Dendritic cell treated with granulocyte-macrophage colony-stimulating factor and Interleukin-4, amounts not matched to agents 40 ng/mL and 50 ng/mL, for 4 days (primary cell): ENCODE data around the gene DYSF.

Experiments used
- H3K27ac Mint-ChIP-seq: one replicate; pipeline ENCODE4 v1.8.0; 2022; ENCODE audit warnings: mild to moderate bottlenecking, mixed read lengths
- H3K27me3 Mint-ChIP-seq: one replicate; pipeline ENCODE4 v1.8.0; 2022; ENCODE audit warnings: mild to moderate bottlenecking, mixed read lengths
- H3K36me3 Mint-ChIP-seq: one replicate; pipeline ENCODE4 v1.8.0; 2022; ENCODE audit warnings: low read depth, mixed read lengths
- H3K4me1 Mint-ChIP-seq: one replicate; pipeline ENCODE4 v1.8.0; 2022; ENCODE audit warnings: low read depth, mixed read lengths
- H3K4me3 Mint-ChIP-seq: one replicate; pipeline ENCODE4 v1.8.0; 2022; ENCODE audit warnings: mild to moderate bottlenecking, moderate library complexity, mixed read lengths
- H3K9me3 Mint-ChIP-seq: one replicate; pipeline ENCODE4 v1.8.0; 2022; ENCODE audit warnings: mixed read lengths
- intact Hi-C: fragments of 100-400 bp; cut with micrococcal nuclease; formaldehyde crosslinking; loops from one replicate; pipeline ENCODE4 v1.15.0; 2022

Gene DYSF

DNA sequence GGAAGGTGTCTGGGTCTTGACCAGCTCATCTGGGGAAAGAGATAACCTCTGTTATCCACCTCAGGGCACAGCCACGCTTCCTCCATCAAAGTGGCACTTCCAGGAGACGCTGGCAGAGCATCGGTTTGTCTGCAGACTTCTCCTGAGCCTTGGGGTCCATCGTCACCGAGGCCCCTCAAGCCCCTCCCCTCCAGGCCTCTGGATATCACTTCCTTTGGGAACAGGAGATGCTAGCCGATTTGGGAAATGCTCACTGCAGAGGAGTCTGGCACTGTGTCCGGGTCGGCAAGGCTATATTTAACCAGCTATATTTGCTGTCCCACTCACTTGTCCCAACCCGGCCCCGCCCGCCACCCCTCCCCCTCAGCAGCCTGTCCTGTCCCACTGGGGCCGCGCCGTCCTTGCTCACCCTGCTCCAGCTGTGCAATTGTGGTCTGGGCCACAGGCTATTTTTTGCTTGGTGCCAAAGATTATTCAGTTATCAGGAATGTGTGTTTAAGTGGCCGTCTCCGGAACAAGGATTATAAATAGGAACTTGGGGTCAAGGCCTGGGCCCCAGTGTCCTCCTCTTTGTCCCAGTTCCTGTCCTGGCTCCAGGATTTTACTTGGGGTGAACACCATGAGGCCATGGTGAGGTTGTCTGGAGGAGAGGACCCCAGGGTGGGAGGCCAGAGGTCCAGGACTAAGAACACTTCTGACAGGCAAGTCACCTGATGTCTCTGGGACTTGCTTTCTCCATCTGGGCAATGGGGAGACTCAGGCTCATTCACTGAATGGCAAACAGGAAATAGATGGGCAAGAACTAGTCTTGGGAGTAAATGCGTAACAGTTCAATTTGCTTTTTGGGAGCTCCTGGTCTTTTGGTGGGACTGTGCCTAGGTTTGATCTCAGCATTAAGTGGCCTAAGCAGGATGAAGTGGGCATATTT, 263.6 kb downstream of the DYSF start:
- H3K4me3 Mint-ChIP-seq, result no peak overlapping the region
- no peaks in the 10 kb centered on the region for H3K36me3 Mint-ChIP-seq
- intact Hi-C loops, result no loop called here
- no peak overlapping the region for H3K27ac Mint-ChIP-seq
- no peaks in the 10 kb centered on the region for H3K4me1 Mint-ChIP-seq
- H3K27me3 Mint-ChIP-seq, result no peaks in the 10 kb centered on the region
- H3K9me3 Mint-ChIP-seq, result no peaks in the 10 kb centered on the region

DNA sequence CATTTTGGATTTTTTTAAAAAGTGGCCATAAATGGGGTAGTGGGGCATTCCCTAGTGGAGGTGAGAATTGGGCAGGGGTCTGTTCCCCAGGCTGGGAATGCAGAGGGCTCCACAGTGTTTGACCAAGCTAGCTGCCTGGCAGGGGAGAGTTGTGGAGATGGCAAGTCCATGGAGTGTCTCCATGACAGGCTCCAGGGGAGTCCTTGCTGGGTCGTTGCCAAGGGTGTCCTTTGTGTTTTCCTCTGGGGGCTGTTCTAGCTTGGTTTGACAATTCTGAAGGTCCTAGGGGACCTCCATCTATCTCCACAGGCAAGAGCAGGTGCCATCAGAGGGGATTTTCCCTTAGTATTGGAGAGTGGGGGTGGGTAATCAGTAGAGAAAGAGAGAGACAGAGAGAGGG, 265.3 kb downstream of the DYSF start:
- H3K4me1 Mint-ChIP-seq, result no peaks in the 10 kb centered on the region
- no peak overlapping the region for H3K4me3 Mint-ChIP-seq
- no peaks in the 10 kb centered on the region for H3K36me3 Mint-ChIP-seq
- peaks cover 2% of the 10 kb centered on the region for H3K27me3 Mint-ChIP-seq
- no peaks in the 10 kb centered on the region for H3K9me3 Mint-ChIP-seq
- intact Hi-C loops, result no loop called here
- no peak overlapping the region for H3K27ac Mint-ChIP-seq

DNA sequence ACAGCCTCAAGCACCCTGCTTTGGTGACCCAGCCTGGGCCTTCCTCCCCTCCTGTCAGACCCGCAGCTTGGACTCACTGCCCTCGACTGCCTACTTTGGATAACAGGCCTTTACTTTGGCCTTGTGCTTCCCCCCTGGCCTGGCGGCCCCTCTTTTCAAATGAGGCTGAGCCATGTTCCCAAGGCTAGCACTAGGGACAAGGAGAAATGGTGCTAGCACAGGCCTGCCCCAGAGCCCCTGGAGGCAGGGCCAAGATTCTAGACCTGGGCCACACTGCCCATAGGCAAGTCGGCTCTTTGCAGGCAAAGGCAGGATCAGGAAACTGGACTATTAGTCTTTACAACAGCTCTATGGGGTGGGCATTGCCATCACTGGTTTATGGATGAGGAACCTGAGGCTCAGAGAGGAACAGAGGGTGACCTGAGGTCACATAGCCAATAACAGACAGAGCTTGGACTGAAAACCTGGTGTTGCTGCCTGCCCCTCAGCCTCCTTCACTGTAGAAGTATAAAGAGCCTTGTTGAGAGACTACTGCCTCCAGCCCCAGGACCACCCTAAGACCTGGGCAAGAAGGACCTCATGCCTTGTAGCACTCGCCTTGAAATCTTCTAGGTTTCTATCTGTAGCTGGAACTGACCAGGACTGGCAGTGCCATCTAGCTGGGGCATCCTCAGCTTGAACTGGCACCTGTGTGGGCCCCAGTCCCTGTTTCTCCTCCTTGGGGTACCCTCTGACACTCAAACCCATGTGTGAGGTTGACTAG, 266.3 kb downstream of the DYSF start:
- intact Hi-C loops, result no loop called here
- no peaks in the 10 kb centered on the region for H3K9me3 Mint-ChIP-seq
- no peaks in the 10 kb centered on the region for H3K36me3 Mint-ChIP-seq
- no peak overlapping the region for H3K4me3 Mint-ChIP-seq
- H3K27me3 Mint-ChIP-seq, result peaks cover 2% of the 10 kb centered on the region
- no peak overlapping the region for H3K27ac Mint-ChIP-seq
- no peaks in the 10 kb centered on the region for H3K4me1 Mint-ChIP-seq

DNA sequence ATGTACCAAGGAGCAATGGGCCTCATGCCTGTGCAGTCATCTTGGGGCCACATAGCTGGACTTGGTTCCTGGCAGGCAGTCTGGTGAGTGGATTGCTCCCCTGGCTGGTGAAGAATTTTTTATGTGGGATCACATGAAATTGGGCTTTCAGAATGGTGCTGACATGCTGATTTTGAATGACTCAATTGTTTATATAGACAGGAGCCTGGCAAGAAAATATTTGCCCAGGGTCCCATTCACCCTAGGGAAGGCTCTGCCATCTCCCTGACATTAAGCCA, 266.9 kb downstream of the DYSF start:
- no peaks in the 10 kb centered on the region for H3K9me3 Mint-ChIP-seq

DNA sequence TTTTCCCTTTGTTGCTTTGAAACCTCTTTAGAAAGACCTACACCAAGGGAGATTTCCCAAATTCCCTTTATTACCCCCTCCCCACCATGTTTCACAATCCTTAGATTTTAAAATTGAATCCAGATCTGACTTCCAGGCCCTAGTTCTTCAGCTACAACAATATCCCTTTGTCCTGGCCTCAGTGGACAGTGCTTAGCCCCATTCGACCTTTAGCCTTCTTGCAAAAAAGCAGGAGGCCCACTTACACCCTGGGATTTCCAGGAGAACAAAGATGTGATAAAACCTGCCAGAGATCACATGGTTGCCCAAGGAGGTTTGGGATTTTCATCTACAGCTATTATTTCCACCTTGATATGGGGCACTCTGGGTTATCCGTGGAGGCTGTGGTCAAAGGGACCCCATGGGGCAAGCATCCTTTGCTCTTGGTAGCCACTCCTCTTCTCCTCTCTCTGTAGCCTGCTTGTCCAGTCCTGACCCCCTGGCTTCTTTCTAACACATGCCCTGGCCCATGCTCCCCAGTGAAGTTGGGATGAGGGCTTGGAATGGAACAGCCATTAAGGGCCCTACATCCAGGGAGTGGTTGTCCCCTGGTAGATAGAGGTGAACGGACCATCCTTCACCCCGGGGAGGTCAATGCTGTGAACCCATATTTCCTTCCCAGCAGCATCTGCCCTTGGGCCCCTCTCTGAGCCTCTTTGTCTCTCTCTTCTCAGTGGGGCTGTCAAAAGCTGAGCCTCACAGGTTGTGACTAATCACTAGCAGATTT, 267.4 kb downstream of the DYSF start:
- no peaks in the 10 kb centered on the region for H3K36me3 Mint-ChIP-seq
- H3K27ac Mint-ChIP-seq, result no peak overlapping the region
- H3K27me3 Mint-ChIP-seq, result peaks cover 2% of the 10 kb centered on the region
- no peaks in the 10 kb centered on the region for H3K9me3 Mint-ChIP-seq
- intact Hi-C loops, result no loop called here
- no peak overlapping the region for H3K4me3 Mint-ChIP-seq
- no peaks in the 10 kb centered on the region for H3K4me1 Mint-ChIP-seq

More for the DNA sequence above, 266.9 kb downstream of the DYSF start:
- H3K4me3 Mint-ChIP-seq, result no peak overlapping the region
- intact Hi-C loops, result no loop called here
- H3K36me3 Mint-ChIP-seq, result no peaks in the 10 kb centered on the region
- peaks cover 2% of the 10 kb centered on the region for H3K27me3 Mint-ChIP-seq
- no peak overlapping the region for H3K27ac Mint-ChIP-seq
- H3K4me1 Mint-ChIP-seq, result no peaks in the 10 kb centered on the region

DNA sequence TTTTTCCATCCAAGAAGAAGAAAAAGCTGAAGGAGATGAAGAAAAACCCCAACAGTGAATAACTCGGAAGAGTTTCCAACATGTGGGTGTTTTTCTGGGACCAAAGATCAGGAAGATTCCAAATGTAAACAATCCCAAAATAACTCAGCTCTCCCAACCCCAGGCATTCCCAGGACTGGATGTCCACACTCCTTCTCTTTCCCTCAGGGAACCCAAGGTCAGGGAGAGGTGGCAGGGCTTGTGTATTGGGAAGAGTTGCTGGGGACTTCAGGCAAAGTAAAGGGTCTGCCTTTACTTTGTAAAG, 268.0 kb downstream of the DYSF start:
- intact Hi-C loops, result no loop called here
- Mint-ChIP-seq H3K36me3 (no peaks in the 10 kb centered on the region), H3K4me3 (no peak overlapping the region), H3K4me1 (no peaks in the 10 kb centered on the region), H3K27me3 (peaks cover 2% of the 10 kb centered on the region), H3K9me3 (no peaks in the 10 kb centered on the region), H3K27ac (no peak overlapping the region)

DNA sequence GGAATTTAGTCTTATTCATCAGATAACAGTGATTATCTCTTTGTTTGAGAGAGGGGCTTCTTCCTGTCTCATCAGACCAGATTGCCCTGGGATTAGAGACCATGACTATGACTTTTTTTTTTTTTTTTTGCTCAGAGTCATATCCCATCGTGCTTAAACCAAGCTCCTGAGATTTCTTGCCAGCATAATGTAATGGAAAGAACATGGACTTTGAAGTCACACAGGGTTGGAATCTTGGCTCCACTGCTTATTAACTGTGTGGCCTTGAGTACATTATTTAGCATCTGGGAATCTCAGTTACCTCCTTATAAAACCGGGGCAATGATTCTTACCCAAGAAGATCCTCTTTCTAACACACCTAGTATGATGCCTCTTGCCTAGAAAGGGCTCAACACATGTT, 268.3 kb downstream of the DYSF start:
- Mint-ChIP-seq H3K36me3 (no peaks in the 10 kb centered on the region), H3K9me3 (no peaks in the 10 kb centered on the region)
- intact Hi-C loops, result no loop called here

DNA sequence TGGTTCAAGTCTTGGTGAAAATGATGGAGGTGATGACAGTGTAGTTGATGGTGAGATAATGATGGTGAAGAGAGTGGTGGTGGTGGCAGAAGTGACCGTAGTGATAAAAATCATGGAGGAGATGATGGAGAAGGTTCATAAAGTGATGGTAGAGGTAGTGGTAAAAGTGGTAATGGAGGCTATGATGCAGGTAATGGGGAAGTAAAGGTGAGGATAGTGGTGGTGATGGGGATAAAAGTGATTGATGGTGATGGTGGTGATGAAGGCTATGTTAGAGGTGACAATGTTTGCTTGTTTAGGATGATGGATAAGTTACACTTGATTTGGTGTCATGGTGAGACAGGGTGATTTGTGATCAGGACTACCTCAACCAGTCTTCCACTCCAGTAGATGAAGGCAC, 268.9 kb downstream of the DYSF start:
- intact Hi-C loops, result no loop called here
- H3K27me3 Mint-ChIP-seq, result peaks cover 2% of the 10 kb centered on the region
- no peaks in the 10 kb centered on the region for H3K4me1 Mint-ChIP-seq
- no peak overlapping the region for H3K4me3 Mint-ChIP-seq
- H3K36me3 Mint-ChIP-seq, result no peaks in the 10 kb centered on the region
- H3K9me3 Mint-ChIP-seq, result no peaks in the 10 kb centered on the region
- no peak overlapping the region for H3K27ac Mint-ChIP-seq

More for the DNA sequence above, 268.3 kb downstream of the DYSF start:
- Mint-ChIP-seq H3K27me3 (peaks cover 2% of the 10 kb centered on the region), H3K4me3 (no peak overlapping the region), H3K4me1 (no peaks in the 10 kb centered on the region), H3K27ac (no peak overlapping the region)

DNA sequence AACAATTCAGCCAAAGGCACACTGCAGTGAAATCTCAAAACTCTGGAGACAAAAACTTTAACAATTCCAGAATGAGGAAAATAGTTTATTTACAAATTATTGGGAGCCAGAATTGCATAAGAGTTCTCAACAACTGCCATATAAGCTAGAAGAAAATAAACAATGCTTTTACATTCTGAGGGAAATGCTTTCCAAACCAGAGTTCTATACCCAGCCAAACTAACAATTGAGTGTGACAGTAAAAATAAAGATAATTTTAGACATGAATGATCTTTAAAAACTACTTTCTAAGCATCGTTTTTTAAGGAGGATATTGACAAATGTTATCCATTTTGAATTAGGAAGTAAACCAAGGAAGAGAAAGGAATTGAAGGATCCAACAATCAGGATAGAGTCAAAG, 271.4 kb downstream of the DYSF start:
- H3K27me3 Mint-ChIP-seq, result peaks cover 2% of the 10 kb centered on the region
- no peaks in the 10 kb centered on the region for H3K9me3 Mint-ChIP-seq
- no peaks in the 10 kb centered on the region for H3K4me1 Mint-ChIP-seq
- intact Hi-C loops, result no loop called here
- no peak overlapping the region for H3K4me3 Mint-ChIP-seq
- H3K36me3 Mint-ChIP-seq, result no peaks in the 10 kb centered on the region
- no peak overlapping the region for H3K27ac Mint-ChIP-seq

DNA sequence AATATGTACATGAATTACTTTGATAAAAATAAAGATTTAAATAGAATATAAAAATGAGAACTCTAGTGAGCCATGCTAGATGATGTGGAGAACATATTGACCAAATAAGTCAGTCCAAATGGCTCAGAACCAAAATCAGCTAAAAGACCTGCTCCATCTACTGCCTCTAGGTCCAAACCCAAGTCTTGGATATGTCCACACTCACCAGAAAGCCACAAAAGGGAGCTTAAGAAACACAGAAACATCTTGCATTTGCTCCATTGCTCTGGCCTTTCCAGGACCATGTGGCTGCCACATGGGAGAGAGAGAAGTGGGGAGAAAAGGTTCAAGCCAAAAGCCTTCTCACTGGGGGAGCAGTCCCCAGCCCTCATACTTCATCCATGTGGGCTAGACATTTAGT, 272.5 kb downstream of the DYSF start:
- no peaks in the 10 kb centered on the region for H3K9me3 Mint-ChIP-seq
- H3K4me1 Mint-ChIP-seq, result no peaks in the 10 kb centered on the region
- H3K4me3 Mint-ChIP-seq, result no peak overlapping the region
- H3K27me3 Mint-ChIP-seq, result peaks cover 2% of the 10 kb centered on the region
- H3K36me3 Mint-ChIP-seq, result no peaks in the 10 kb centered on the region
- intact Hi-C loops, result no loop called here
- no peak overlapping the region for H3K27ac Mint-ChIP-seq

DNA sequence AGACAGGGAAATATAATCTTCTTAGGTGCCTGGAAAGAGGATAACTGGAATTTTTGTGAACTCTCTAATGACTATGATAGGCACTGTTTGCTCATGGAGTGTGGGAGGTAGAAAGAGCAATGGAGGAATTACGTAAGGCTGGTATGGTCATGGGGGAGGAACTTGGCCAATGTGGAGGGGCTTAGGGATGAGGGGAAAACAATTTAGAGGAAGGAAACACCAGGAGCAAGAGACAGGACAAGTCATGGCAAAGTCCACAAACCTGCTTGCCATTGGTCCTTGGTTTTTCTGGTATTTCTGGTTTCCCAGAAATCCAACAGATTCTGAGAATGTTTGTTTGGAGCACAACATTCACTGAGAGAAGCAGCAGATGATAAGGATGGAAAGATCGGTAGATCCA, 274.2 kb downstream of the DYSF start:
- H3K4me3 Mint-ChIP-seq, result no peak overlapping the region
- no peak overlapping the region for H3K27ac Mint-ChIP-seq
- no peaks in the 10 kb centered on the region for H3K27me3 Mint-ChIP-seq
- no peaks in the 10 kb centered on the region for H3K4me1 Mint-ChIP-seq
- H3K36me3 Mint-ChIP-seq, result no peaks in the 10 kb centered on the region
- H3K9me3 Mint-ChIP-seq, result peaks cover 3% of the 10 kb centered on the region
- intact Hi-C loops, result no loop called here

DNA sequence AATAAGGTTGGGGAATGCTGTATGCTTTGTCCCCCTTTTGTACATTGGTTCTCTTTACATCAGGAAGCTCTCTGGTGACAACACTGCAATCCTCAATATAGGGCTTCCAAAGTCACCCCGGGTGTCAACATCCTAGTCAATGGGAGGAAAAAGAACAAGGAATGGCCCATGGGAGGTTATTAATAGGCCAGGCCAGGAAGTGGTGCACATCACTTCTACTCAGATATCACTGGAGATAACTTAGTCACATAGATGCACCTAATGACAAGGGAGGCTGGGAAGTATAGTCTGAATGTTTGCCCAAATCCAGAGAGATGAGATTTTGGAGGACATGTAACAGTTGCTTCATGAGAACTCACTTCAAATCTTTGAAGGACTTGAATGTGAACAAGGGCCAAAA, 274.7 kb downstream of the DYSF start:
- Mint-ChIP-seq H3K36me3 (no peaks in the 10 kb centered on the region), H3K4me1 (no peaks in the 10 kb centered on the region), H3K9me3 (peaks cover 7% of the 10 kb centered on the region), H3K4me3 (no peak overlapping the region), H3K27ac (no peak overlapping the region), H3K27me3 (no peaks in the 10 kb centered on the region)
- intact Hi-C loops, result no loop called here

DNA sequence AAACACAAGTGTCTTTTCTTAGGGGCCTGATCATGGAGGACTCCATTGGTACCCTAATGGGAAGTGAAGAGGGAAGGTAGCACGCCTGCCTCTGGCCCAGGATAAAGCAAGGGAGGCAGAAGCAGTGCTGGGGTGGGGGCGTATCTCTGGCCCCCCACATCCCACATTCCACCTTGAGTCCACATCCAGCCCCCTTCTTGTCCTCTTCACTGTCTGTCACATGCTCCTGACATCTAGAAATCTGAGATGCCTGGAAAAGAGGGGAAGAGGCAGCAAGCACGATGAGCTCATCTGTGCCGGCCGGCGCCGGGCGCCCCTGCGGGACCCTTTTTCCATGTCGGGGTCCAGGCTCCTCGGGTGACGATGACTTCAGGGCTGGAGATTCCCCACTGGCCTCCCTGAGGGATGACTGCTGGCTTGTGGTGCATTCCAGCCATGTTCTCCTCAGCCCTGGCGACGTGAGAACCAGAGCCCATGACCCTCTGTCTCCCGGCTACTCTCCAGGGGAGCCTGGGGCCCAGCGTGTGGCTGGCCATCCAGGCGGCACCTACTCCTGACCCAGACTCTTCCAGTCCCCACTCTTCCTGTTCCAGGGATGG, 277.5 kb downstream of the DYSF start:
- Mint-ChIP-seq H3K27me3 (peaks cover 1% of the 10 kb centered on the region), H3K4me1 (no peaks in the 10 kb centered on the region), H3K4me3 (no peak overlapping the region), H3K9me3 (peaks cover 9% of the 10 kb centered on the region), H3K36me3 (no peaks in the 10 kb centered on the region), H3K27ac (no peak overlapping the region)
- intact Hi-C loops, result no loop called here

DNA sequence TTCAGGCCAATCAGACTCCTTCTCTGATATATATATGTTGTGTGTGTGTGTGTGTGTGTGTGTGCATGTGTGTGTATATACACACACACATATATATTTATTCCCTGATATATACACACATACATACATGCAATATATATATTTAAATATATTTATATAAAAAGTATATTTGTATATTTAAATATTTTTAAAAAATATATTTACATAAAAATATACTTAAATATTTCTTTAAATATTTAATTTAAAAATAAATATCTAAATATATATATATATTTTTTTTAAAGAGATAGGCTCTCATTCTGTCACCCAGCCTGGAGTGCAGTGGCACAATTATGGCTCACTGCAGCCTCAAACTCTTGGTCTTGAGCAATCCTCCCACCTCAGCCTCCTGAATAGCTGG, 281.3 kb downstream of the DYSF start:
- Mint-ChIP-seq H3K36me3 (no peaks in the 10 kb centered on the region), H3K4me3 (no peak overlapping the region), H3K27ac (no peak overlapping the region), H3K9me3 (peaks cover 9% of the 10 kb centered on the region), H3K4me1 (no peaks in the 10 kb centered on the region), H3K27me3 (peaks cover 1% of the 10 kb centered on the region)
- intact Hi-C loops, result no loop called here
